ENCODE measurements around the gene ARID3A.
"Not testable (repeated sequence)": the region's sequence is repeated elsewhere in the genome, so short reads cannot be mapped to it uniquely, and the experiment has no call there.

Gene ARID3A, protein sequence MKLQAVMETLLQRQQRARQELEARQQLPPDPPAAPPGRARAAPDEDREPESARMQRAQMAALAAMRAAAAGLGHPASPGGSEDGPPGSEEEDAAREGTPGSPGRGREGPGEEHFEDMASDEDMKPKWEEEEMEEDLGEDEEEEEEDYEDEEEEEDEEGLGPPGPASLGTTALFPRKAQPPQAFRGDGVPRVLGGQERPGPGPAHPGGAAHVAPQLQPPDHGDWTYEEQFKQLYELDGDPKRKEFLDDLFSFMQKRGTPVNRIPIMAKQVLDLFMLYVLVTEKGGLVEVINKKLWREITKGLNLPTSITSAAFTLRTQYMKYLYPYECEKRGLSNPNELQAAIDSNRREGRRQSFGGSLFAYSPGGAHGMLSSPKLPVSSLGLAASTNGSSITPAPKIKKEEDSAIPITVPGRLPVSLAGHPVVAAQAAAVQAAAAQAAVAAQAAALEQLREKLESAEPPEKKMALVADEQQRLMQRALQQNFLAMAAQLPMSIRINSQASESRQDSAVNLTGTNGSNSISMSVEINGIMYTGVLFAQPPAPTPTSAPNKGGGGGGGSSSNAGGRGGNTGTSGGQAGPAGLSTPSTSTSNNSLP

DNA sequence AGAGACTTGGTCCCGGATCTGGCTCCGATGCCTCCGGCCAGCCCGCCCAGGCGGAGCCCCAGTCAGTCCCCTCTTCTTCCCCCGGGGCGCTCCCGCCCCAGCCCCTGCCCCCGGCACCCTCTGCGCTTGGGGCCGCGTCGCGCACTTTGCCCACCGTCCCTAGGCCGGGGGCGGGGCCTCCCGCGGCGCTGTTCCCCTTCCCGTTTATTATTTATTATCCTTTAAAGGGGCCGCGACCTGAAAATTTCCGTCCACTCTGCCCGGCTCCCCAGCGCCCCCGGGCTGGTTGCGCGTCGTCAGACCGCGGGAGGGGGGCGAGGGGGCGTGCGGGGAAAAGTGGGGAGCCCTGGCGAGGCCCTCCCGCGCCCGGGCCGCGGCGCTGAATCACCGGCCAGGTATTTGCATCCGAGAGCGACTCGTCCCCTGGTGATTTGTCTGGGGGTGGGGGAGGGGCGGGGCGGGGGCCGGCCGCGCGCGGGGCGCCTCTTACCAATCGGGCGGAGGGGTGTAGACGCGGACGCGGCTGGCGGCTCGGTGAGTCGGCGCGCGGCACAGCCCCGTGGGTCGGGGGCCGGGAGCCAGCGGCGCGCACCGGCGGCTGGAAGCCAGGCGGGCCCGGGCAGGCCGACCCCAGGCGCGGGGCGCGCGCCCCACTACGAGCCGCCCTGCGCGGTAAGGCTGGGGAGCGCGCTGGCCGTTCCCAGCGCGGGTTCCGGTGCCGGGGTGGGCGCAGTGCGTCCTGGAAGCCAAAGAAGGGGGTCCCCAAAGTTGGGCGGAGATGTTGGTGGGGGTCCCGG is at the start of gene ARID3A:
TSS of gene ARID3A (plus strand) at position 510 of the 797 bp plus-strand sequence. CDS start 3,494 bp downstream, outside the sequence.
- no peaks in the 10 kb centered on the region for H3K79me2 ChIP-seq (ENCODE audit: insufficient read depth, low read length)
- H3K9me2 ChIP-seq (replicated peaks; ENCODE audit: insufficient read depth, low read length): no peaks in the 10 kb centered on the region
- no peak for TF ChIP-seq EZH2phosphoT487 (conservative IDR thresholded peaks at IDR 0.05; ENCODE audit: low read length)
- TF ChIP-seq, protein P1, sequence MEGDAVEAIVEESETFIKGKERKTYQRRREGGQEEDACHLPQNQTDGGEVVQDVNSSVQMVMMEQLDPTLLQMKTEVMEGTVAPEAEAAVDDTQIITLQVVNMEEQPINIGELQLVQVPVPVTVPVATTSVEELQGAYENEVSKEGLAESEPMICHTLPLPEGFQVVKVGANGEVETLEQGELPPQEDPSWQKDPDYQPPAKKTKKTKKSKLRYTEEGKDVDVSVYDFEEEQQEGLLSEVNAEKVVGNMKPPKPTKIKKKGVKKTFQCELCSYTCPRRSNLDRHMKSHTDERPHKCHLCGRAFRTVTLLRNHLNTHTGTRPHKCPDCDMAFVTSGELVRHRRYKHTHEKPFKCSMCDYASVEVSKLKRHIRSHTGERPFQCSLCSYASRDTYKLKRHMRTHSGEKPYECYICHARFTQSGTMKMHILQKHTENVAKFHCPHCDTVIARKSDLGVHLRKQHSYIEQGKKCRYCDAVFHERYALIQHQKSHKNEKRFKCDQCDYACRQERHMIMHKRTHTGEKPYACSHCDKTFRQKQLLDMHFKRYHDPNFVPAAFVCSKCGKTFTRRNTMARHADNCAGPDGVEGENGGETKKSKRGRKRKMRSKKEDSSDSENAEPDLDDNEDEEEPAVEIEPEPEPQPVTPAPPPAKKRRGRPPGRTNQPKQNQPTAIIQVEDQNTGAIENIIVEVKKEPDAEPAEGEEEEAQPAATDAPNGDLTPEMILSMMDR (IDR thresholded peaks at IDR 0.05; ENCODE audit: insufficient read depth, low read length, poor library complexity, severe bottlenecking): no peak
- peak within 1 kb of the TSS; percentile 94 for H3K4me2 ChIP-seq (ENCODE audit: low read depth, low read length, poor library complexity, severe bottlenecking)
- no peaks in the 10 kb centered on the region for H3K27me3 ChIP-seq (ENCODE audit: low read length)
- H3K36me3 ChIP-seq (ENCODE audit: low read length): no peaks in the 10 kb centered on the region
- peak within 1 kb of the TSS; percentile 80 for H2AFZ ChIP-seq (ENCODE audit: low read depth, low read length, severe bottlenecking)
- no peaks in the 10 kb centered on the region for H3K9me3 ChIP-seq (ENCODE audit: insufficient read depth, low read length)
- H3F3A ChIP-seq (ENCODE audit: insufficient read depth): peaks cover 2% of the 10 kb centered on the region; the same call in 1 of the 2 replicates
- H3K9ac ChIP-seq (ENCODE audit: low read length): peak within 1 kb of the TSS; percentile 60
- 0 out of 2 replicates have a peak within 1 kb of the TSS, but pooled peaks have one; percentile 41 for H3K27ac ChIP-seq (ENCODE audit: low read depth, low read length)
- peak within 1 kb of the TSS; percentile 61 for H3K4me3 ChIP-seq (ENCODE audit: insufficient read depth, low read length, poor library complexity, severe bottlenecking)
- no peaks in the 10 kb centered on the region for H4K20me1 ChIP-seq (ENCODE audit: low read depth, low read length)

DNA sequence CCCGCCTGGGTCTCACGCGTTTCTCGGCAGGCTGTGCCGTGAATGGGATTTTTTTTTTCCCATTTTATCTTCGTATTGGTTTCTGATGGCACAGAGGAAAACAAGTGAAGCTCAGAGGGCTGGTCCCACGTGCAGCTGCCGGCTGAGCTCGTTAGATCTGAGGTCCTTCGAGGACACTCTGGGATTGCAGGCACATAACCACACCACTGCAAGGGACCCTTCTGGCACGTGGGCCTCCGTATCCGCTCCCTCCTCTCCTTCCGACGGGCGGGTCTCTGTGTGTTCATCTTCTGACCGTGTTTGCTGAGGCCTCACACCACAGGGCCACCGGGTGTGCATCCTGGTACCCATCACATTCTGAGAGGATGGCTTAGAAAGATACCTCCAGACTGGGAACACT is 49.7 kb upstream of the ARID3A start:
- H3K36me3 ChIP-seq (ENCODE audit: low read length): no peaks in the 10 kb centered on the region

DNA sequence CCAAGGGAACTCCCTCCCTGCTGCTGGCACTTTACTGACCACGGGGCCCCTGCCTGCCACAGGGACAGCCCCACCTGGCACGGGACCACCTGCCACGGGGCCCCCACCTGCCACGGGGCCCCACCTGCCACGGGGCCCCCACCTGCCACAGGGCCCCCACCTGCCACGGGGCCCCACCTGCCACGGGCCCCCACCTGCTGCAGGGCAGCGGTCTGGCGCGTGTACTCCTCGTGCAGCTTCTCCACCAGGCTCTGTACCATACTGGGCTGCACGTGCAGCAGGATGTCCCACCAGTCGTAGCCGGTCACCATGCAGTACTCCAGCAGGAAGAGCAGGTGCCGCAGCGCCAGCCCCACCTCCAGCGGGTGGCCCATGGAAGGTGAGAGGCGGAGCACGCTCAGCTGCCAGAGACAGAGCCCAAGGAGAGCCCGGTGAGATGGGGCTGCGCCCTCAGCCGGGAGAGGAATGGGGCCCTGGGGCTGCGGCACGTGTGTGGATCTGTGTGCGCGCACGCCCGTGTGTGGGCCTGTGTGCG is 49.0 kb upstream of the ARID3A start:
- H3K4me2 ChIP-seq (ENCODE audit: low read depth, low read length, poor library complexity, severe bottlenecking): no peak overlapping the region
- H3K9me3 ChIP-seq (ENCODE audit: insufficient read depth, low read length): no peaks in the 10 kb centered on the region
- H3K9me2 ChIP-seq (replicated peaks; ENCODE audit: insufficient read depth, low read length): no peaks in the 10 kb centered on the region
- H3F3A ChIP-seq (ENCODE audit: insufficient read depth): no peaks in the 10 kb centered on the region
- no peaks in the 10 kb centered on the region for H3K27me3 ChIP-seq (ENCODE audit: low read length)
- no peaks in the 10 kb centered on the region for H3K36me3 ChIP-seq (ENCODE audit: low read length)
- TF ChIP-seq, protein P1 (IDR thresholded peaks at IDR 0.05; ENCODE audit: insufficient read depth, low read length, poor library complexity, severe bottlenecking): no peak
- no peak for TF ChIP-seq EZH2phosphoT487 (conservative IDR thresholded peaks at IDR 0.05; ENCODE audit: low read length)
- no peak overlapping the region for H3K9ac ChIP-seq (ENCODE audit: low read length)
- no peak overlapping the region for H2AFZ ChIP-seq (ENCODE audit: low read depth, low read length, severe bottlenecking)
- H3K27ac ChIP-seq (ENCODE audit: low read depth, low read length): no peak overlapping the region
- no peak overlapping the region for H3K4me3 ChIP-seq (ENCODE audit: insufficient read depth, low read length, poor library complexity, severe bottlenecking)
- no peaks in the 10 kb centered on the region for H4K20me1 ChIP-seq (ENCODE audit: low read depth, low read length)
- H3K79me2 ChIP-seq (ENCODE audit: insufficient read depth, low read length): no peaks in the 10 kb centered on the region

More for the DNA sequence above, 49.7 kb upstream of the ARID3A start:
- H3K27ac ChIP-seq (ENCODE audit: low read depth, low read length): no peak overlapping the region
- no peak overlapping the region for H3K9ac ChIP-seq (ENCODE audit: low read length)
- no peaks in the 10 kb centered on the region for H3K79me2 ChIP-seq (ENCODE audit: insufficient read depth, low read length)
- no peaks in the 10 kb centered on the region for H4K20me1 ChIP-seq (ENCODE audit: low read depth, low read length)
- H3K9me3 ChIP-seq (ENCODE audit: insufficient read depth, low read length): no peaks in the 10 kb centered on the region
- H3F3A ChIP-seq (ENCODE audit: insufficient read depth): no peaks in the 10 kb centered on the region
- no peak overlapping the region for H3K4me2 ChIP-seq (ENCODE audit: low read depth, low read length, poor library complexity, severe bottlenecking)
- H3K4me3 ChIP-seq (ENCODE audit: insufficient read depth, low read length, poor library complexity, severe bottlenecking): no peak overlapping the region
- H2AFZ ChIP-seq (ENCODE audit: low read depth, low read length, severe bottlenecking): no peak overlapping the region
- no peaks in the 10 kb centered on the region for H3K27me3 ChIP-seq (ENCODE audit: low read length)
- no peak for TF ChIP-seq EZH2phosphoT487 (conservative IDR thresholded peaks at IDR 0.05; ENCODE audit: low read length)
- TF ChIP-seq, protein P1 (IDR thresholded peaks at IDR 0.05; ENCODE audit: insufficient read depth, low read length, poor library complexity, severe bottlenecking): no peak
- H3K9me2 ChIP-seq (replicated peaks; ENCODE audit: insufficient read depth, low read length): no peaks in the 10 kb centered on the region

DNA sequence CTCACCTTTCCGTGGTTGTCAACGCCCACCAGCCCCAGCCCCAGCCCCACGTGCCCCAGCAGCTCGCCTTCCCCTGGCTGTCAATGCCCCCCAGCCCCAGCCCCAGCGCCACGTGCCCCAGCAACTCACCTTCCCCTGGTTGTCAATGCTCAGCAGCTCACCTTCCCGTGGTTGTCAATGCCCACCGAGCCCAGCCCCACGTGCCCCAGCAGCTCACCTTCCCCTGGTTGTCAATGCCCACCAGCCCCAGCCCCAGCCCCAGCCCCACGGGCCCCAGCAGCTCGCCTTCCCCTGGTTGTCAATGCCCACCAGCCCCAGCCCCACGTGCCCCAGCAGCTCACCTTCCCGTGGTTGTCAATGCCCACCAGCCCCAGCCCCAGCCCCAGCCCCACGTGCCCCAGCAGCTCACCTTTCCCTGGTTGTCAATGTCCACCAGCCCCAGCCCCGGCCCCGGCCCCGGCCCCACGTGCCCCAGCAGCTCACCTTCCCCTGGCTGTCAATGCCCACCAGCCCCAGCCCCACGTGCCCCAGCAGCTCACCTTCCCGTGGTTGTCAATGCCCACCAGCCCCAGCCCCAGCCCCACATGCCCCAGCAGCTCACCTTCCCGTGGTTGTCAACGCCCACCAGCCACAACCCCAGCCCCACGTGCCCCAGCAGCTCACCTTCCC is 47.7 kb upstream of the ARID3A start:
- H3K27ac ChIP-seq (ENCODE audit: low read depth, low read length); H4K20me1 ChIP-seq (ENCODE audit: low read depth, low read length); H3K27me3 ChIP-seq (ENCODE audit: low read length); H2AFZ ChIP-seq (ENCODE audit: low read depth, low read length, severe bottlenecking); H3F3A ChIP-seq (ENCODE audit: insufficient read depth); H3K36me3 ChIP-seq (ENCODE audit: low read length); H3K79me2 ChIP-seq (ENCODE audit: insufficient read depth, low read length); H3K9me2 ChIP-seq (replicated peaks; ENCODE audit: insufficient read depth, low read length); H3K4me2 ChIP-seq (ENCODE audit: low read depth, low read length, poor library complexity, severe bottlenecking); H3K4me3 ChIP-seq (ENCODE audit: insufficient read depth, low read length, poor library complexity, severe bottlenecking); H3K9me3 ChIP-seq (ENCODE audit: insufficient read depth, low read length); H3K9ac ChIP-seq (ENCODE audit: low read length): not testable (repeated sequence)
